Esophagus (tissue), 2 donors: ENCODE data around the gene RGS16. TPM values are rescaled to one million over a fixed set of nuclear protein-coding genes. Genes with fewer than 3 reads are reported as not detected.

Experiments used
- H3K27ac ChIP-seq, 2 donors: one replicate each; pipeline ENCODE4 v1.5.1; 2013; ENCODE audit warnings: low read depth in 2 of 2, mild to moderate bottlenecking in 2 of 2, inconsistent platforms in 1 of 2, low read length in 1 of 2, moderate library complexity in 1 of 2
- H3K27me3 ChIP-seq, 2 donors: one replicate each; pipeline ENCODE4 v1.6.1; 2013; ENCODE audit warnings: low read length in 2 of 2, control low read depth in 1 of 2, mild to moderate bottlenecking in 1 of 2; ENCODE audit not compliant: insufficient read depth in 2 of 2, control insufficient read depth in 1 of 2
- H3K36me3 ChIP-seq, 2 donors: one replicate each; pipeline ENCODE4 v1.6.1; 2013; ENCODE audit warnings: low read length in 1 of 2; ENCODE audit not compliant: control insufficient read depth in 2 of 2, insufficient read depth in 2 of 2
- H3K4me1 ChIP-seq, 2 donors: one replicate each; pipeline ENCODE4 v1.6.1; 2013; ENCODE audit warnings: low read length in 1 of 2; ENCODE audit not compliant: control insufficient read depth in 2 of 2, insufficient read depth in 2 of 2
- H3K4me3 ChIP-seq, 2 donors: one replicate each; pipeline ENCODE4 v1.5.1; 2013; ENCODE audit warnings: low read length in 2 of 2, mild to moderate bottlenecking in 2 of 2, low read depth in 1 of 2, moderate library complexity in 1 of 2
- H3K9me3 ChIP-seq, 2 donors: one replicate each; pipeline ENCODE4 v1.6.1; 2013; ENCODE audit warnings: mild to moderate bottlenecking in 2 of 2, low read depth in 1 of 2, low read length in 1 of 2, moderate library complexity in 1 of 2; ENCODE audit not compliant: control insufficient read depth in 2 of 2, insufficient read depth in 1 of 2
- WGBS, 2 donors: extraction: QIAGEN DNeasy Blood & Tissue Kit; methylation state at CpG; one replicate each; pipeline ENCODE4 v1.1.7; 2013; 5-methylcytosine and 5-hydroxymethylcytosine counted together
- polyA plus RNA-seq, 2 donors: library from polyadenylated mRNA; stranded (reverse); fragments of 200-250 nt; gene quantifications; one replicate each; pipeline ENCODE4 v1.2.3, GENCODE V29; 2013
- donor health status: healthy with polysubstance abuse.
- donor health status: Bipolar disorder and iron deficiency.

Gene RGS16
- polyA plus RNA-seq, 2 donors = 1.1 to 1.5 TPM

DNA sequence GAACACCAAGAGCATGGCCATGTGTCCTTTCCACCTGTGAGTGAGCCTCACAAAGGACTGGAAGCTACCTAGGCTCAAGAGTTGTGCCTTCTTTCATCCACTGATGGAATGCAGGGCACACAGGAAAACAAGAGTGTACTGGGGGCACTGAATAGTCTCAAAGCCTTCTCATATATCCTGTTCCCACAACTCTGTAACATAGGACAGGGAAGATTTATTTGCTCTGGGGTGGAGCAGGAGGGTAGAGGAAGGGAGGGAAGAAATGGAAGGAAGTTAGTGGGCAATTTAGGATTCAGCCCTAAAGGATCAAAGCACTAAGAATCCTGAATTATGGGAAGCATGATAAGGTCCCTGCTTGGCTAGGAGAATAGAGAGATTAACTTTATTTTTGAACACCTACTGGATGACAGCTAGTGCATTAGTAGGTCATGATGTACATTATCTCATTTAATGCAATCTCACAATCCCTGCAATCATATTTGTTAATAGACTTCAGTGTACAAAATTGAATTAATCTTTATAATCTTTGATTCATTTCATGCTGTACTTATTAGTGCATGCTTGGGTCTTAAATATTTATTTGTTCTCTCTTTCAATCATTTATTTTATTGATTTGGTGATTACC lies 27.0 kb upstream of the RGS16 start:
- Histone ChIP-seq H3K27me3 (no peaks in the 10 kb centered on the region), H3K4me1 (peaks cover 2 to 5% of the 10 kb centered on the region in 2 donors), H3K4me3 (no peak overlapping the region), H3K27ac (no peak overlapping the region), H3K36me3 (no peaks in the 10 kb centered on the region), H3K9me3 (no peaks in the 10 kb centered on the region)

DNA sequence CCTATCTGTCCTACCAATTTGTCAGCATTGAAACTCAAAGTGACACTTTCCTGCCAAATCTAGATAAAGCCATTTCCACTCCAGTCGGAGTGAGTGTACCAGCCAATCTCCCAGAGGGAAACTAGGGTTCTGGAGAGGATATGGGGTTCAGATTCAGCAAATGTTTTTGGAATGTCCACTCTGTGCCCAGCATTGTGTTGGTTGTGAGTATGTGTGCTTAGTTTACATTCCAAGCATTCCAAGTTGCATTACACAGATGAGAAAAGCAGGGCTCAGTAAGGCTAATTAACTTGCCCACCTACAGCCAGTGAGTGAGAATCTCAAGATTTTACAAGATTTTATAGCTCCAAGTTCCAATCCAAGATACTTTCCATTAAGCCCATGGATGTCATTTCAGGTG lies 26.4 kb upstream of the RGS16 start:
- no peaks in the 10 kb centered on the region for H3K36me3 ChIP-seq
- peaks cover 2 to 5% of the 10 kb centered on the region in 2 donors for H3K4me1 ChIP-seq
- no peaks in the 10 kb centered on the region for H3K27me3 ChIP-seq
- 80 to 83% methylated on average over 1 of the region's 1 CpG for WGBS, 2 donors
- no peak overlapping the region for H3K4me3 ChIP-seq
- H3K9me3 ChIP-seq = no peaks in the 10 kb centered on the region
- H3K27ac ChIP-seq = no peak overlapping the region

DNA sequence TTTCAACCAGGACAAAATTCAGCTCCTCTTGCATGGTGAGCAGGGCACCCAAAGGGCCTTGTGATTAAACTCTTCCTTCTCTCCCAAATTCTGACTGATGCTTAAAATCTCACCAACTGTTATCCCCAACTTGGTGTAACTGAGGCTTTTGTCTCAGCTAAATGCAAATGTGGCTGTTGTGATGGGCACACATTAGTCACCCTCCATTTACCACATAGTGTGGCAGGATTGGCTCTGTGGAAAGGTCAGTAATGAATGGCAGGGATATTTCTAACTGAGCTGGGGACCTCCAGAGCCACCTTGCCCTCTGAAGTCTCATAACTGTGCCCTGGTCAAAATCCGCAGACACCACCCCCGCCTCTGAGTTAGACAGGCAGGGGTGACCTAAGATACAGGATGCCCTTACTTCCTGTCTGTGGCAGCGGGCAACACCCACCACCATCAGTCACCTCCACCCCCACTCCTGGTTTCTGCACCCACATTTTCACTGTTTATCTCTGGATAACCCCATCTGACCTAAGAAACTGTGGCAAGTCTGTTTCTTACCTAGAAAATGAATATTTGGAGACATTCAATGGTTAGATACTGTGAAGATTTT lies 25.4 kb upstream of the RGS16 start:
- 65 to 83% methylated on average over 3 of the region's 3 CpGs for WGBS, 2 donors
- no peak overlapping the region for H3K27ac ChIP-seq
- no peaks in the 10 kb centered on the region for H3K9me3 ChIP-seq
- H3K36me3 ChIP-seq = no peaks in the 10 kb centered on the region
- peaks cover 2 to 5% of the 10 kb centered on the region in 2 donors for H3K4me1 ChIP-seq
- H3K4me3 ChIP-seq = no peak overlapping the region
- no peaks in the 10 kb centered on the region for H3K27me3 ChIP-seq

DNA sequence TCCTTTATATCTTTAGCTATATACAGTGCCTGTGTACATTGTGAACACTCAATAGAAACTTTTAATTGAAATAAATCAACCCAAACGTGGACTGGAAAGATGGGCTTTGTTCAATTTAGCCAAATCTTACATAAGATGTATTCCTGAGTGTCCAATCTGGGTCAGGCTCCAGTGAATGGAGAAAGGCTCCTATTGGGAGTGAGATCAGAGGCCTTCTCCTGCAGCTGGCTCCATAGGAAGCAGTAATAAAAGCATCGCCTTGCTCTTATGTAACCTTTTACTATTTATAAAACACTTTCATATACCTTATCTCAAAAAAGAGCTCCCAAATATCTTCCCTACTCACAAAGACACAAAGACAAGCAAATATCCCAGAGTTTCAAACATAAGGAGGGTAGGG lies 24.9 kb upstream of the RGS16 start:
- 69 to 82% methylated on average over 2 of the region's 2 CpGs for WGBS, 2 donors

DNA sequence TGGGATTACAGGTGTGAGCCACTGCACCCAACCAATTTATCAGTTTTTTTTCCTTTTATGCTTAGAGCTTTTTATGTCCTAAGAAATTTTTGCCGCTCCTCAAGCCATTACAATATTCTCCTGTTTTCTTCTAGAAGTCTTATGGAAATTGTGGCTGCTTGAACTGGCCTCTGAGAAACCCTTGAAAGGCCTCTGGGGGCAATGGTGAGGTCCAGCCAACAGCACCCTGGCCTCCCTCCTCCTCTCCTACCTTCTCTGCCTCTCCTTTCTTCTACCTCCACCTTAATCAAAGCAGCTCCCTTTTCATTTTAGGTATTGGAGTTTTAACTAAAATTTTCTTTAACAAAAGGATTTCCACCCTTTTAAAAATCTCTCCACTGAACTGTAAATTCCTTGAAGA lies 24.5 kb upstream of the RGS16 start:
- peaks cover 2 to 5% of the 10 kb centered on the region in 2 donors for H3K4me1 ChIP-seq
- H3K4me3 ChIP-seq = no peak overlapping the region
- no peaks in the 10 kb centered on the region for H3K9me3 ChIP-seq
- no peak overlapping the region for H3K27ac ChIP-seq
- H3K36me3 ChIP-seq = no peaks in the 10 kb centered on the region
- H3K27me3 ChIP-seq = no peaks in the 10 kb centered on the region
- WGBS, 2 donors = 100% methylated on average over 1 of the region's 1 CpG

More for the DNA sequence above, 24.9 kb upstream of the RGS16 start:
- H3K27me3 ChIP-seq = no peaks in the 10 kb centered on the region
- no peak overlapping the region for H3K4me3 ChIP-seq
- no peak overlapping the region for H3K27ac ChIP-seq
- peaks cover 2 to 5% of the 10 kb centered on the region in 2 donors for H3K4me1 ChIP-seq
- H3K36me3 ChIP-seq = no peaks in the 10 kb centered on the region
- no peaks in the 10 kb centered on the region for H3K9me3 ChIP-seq

DNA sequence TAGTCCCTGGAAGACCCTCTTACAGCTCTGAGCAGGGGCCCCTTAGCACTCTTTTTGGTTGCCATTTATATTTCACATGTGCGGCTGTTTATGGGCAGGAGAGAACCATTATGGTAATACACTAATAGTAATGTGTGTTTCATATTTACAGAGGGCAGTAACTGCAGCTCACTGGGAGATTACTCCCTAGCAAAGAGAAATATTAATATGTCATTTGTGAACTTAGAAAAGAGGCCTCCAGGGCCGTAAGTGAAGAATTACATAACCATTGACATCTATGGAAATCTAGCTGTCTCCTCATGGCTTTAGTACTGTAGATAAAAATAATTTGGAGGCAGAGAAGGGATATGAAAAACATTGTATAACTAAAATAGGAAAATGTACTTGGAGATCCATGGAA lies 23.4 kb upstream of the RGS16 start:
- Histone ChIP-seq H3K27ac (no peak overlapping the region), H3K36me3 (no peaks in the 10 kb centered on the region), H3K9me3 (no peaks in the 10 kb centered on the region), H3K27me3 (no peaks in the 10 kb centered on the region), H3K4me3 (no peak overlapping the region), H3K4me1 (peaks cover 2 to 11% of the 10 kb centered on the region in 2 donors)
- WGBS, 2 donors = 84 to 85% methylated on average over 2 of the region's 2 CpGs

DNA sequence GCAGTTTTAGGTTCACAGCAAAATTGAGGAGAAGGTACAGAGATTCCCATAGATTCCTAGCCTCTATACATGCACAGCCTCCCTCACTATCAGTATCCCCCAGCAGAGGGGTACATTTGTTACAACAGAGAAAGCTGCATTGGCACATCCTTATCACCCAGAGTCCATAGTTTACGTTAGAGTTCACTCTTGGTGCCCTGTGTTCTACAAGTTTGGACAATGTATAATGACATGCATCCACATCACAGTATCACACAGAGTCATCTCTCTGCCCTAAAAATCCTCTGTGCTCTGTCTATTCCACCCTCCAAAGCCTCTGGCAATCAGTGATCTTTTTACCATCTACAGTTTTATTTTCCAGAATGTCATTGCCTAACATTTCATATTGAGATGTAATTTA lies 22.3 kb upstream of the RGS16 start:
- H3K9me3 ChIP-seq = no peaks in the 10 kb centered on the region
- H3K4me1 ChIP-seq = peaks cover 2 to 11% of the 10 kb centered on the region in 2 donors
- H3K27me3 ChIP-seq = no peaks in the 10 kb centered on the region
- 47 to 59% methylated on average over 1 of the region's 1 CpG for WGBS, 2 donors
- H3K4me3 ChIP-seq = no peak overlapping the region
- no peaks in the 10 kb centered on the region for H3K36me3 ChIP-seq
- H3K27ac ChIP-seq = no peak overlapping the region

DNA sequence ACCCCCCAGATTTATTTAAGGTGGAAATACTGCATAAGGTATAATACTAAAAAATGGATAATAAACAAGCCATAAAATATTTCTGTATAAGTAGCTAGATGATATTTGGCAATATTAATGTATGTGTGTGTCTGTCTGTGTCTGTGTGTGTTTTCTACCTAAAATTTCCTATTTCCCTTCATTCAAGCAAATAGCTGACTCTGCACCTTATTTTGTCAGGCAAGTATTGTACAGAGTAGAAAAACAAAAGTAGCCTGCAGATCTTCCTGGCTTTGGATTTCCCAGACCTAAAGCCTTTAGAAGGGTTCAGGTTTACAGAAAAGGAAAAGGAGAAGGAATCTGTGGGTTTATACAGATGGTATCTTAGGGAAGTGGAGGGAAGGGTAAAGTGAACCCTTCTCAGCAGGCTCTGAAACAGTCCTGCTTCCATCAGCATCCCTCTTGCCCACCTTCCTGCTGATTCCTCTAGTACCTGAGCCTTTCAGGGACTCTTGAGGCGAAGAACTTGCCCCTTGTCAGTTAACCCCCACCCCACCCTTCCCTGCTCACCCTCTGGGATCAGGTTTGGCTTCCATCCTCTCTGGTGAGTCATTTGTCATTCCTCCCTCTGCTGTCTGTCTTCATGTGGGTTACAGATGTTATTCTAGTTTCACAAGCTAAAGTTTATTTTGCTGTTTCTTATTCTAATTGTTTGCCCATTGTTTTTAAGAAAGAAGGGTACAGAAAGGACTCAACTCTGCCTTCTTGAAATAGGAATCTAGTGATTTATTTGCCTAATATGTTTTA lies 21.7 kb upstream of the RGS16 start:
- H3K36me3 ChIP-seq = no peaks in the 10 kb centered on the region
- 50 to 58% methylated on average over 1 of the region's 1 CpG for WGBS, 2 donors
- H3K27ac ChIP-seq = no peak overlapping the region
- peaks cover 2 to 9% of the 10 kb centered on the region in 2 donors for H3K4me1 ChIP-seq
- no peak overlapping the region for H3K4me3 ChIP-seq
- no peaks in the 10 kb centered on the region for H3K9me3 ChIP-seq
- H3K27me3 ChIP-seq = no peaks in the 10 kb centered on the region

DNA sequence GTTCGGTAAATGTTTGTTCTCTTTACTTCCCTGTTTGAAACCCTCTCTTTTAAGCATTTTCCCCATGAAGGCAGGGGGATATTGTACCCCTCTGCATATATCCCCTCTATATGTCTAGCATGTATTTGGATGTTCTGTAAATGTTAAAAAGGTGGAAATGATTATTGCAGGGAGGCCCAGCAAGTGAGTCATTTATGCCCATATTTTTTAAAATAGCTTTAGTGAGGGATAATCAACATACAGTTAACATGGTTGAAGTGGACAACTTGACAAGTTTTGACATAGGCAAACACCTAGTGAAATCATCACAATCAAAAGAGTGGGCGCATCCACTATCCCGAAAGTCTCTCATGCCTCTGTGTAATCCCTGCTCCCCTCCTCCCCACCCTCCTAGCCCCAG lies 20.8 kb upstream of the RGS16 start:
- H3K9me3 ChIP-seq = no peaks in the 10 kb centered on the region
- no peaks in the 10 kb centered on the region for H3K36me3 ChIP-seq
- WGBS, 2 donors = 58 to 70% methylated on average over 3 of the region's 3 CpGs
- no peak overlapping the region for H3K27ac ChIP-seq
- no peaks in the 10 kb centered on the region for H3K27me3 ChIP-seq
- no peak overlapping the region for H3K4me3 ChIP-seq
- peaks cover 2 to 8% of the 10 kb centered on the region in 2 donors for H3K4me1 ChIP-seq
